NCI-H2107 treated with DMSO at 0.1 percent for 48 hours (cell line): ENCODE data around the gene ZNF831.

Experiments used
- DNase-seq: peaks from one replicate; lab custom pipeline; 2025; ENCODE audit not compliant: unreplicated experiment; lab: John Stamatoyannopoulos, UW

ZNF831 gene

DNA sequence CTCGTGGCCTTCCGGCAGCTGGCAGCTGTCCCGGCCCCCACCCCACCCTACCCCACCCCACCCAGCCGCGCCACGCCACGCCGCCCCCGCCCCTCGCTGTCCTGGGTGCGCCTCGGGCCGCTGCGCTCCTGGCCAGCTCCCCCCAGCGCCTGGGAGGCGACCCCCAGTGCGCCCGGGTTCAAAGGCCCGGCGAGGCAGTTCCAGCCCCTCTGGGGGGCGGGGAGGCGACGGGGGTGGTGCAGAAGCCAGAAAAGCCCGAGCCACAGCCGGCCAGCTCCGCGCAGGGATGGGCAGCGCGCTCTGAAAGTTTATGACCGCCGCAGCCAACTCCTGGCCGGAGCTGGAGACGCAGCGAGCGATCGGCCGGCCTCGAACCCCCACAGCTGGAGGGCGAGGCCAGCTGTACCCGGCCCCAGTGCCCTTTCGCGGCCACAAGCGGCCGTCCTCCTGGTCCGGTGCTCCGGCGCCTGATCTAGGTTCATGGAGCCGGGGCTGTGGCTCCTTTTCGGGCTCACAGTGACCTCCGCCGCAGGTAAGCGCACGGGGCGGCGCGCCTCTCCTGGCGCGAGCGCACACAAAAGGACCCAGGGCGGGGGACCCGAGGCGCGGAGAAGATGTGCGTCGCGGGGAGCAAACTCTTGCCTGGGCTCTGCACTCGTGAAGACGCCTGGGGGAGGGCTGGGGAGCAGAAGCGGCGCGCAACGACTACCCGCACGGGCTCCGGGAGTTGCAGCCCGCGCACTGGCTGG, 136.9 kb downstream of the ZNF831 start, which contains the start of gene EDN3:
Gene EDN3 (plus strand): TSS at position 279 of the 749 bp plus-strand sequence. CDS start 202 bp downstream, at position 481.
- DNase-seq = no peak

GRCh38 chr20:59301343-59302007, 137.9 kb downstream of the ZNF831 start:
- DNase-seq = no peak

DNA sequence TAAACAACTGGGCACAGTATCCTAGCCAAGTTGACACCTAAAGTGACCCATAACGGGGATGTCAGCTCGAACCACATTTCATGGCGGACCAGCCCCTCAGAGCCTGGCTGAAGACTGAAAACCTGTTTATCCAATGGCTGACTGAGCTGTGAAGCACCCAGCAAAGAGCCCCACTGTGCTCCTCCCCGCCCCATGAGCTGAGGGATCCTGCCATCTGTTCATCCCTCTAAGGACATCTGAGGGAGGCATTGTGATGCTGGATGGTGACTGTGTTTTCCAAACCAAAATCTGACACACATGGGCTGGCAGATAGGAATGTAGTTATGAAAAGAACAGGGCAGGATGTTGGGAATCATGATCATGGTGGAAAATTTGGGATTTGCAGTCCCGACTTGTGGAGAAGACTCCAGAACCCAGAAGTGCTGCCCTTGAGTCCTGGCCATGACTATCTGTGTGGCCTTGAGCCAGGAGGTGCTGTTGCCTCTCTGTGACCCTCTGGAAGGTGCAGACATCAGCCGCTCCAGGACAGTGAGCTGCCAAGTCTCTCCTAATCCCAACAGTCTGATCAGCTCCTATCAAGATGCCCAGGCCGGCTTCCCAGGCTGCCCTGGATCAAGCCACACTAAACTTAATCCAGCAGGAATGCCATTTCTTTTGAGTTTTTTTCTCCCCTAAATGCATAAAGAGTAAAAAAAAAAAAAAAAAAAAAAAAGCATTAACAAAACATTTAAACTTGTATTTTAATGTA, 142.5 kb downstream of the ZNF831 start:
- no peak for DNase-seq

DNA sequence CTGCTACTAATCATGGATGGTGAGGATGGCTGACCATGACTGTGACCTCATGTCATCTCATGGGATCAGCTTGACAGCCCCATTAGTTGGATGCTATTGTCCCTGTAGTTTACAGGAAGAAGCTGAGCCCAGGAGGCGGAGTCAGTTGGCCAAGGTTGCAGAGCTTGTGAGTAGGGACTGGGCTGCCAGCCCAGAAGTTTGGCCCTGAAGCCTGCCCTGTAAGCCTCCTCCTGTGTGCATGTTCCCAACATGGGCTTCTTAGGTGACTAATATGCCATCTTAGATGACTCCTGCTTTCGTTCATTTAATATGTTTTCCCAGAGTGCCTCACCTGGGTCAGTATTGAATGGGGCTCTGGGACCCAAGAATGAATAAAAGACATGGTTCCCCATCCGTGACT, 143.6 kb downstream of the ZNF831 start:
- no peak for DNase-seq
